A549 treated with AZD9567 at 1 μM for 4 hours (cell line): Measurements from ENCODE around the gene TC2N. TPM values are rescaled to one million over a fixed set of nuclear protein-coding genes. Genes with fewer than 3 reads are reported as not detected.

ENCODE experiments used
- total RNA-seq: library from RNA; stranded (reverse); fragments of 200-300 nt; extraction: Qiagen RNA extraction; gene quantifications from 5 replicates; pipeline ENCODE4 v1.2.3, GENCODE V29; 2022; ENCODE audit not compliant: insufficient read depth

Gene TC2N
- 0.60 to 0.85 TPM (median 0.72 TPM) in 5 replicates for total RNA-seq

DNA sequence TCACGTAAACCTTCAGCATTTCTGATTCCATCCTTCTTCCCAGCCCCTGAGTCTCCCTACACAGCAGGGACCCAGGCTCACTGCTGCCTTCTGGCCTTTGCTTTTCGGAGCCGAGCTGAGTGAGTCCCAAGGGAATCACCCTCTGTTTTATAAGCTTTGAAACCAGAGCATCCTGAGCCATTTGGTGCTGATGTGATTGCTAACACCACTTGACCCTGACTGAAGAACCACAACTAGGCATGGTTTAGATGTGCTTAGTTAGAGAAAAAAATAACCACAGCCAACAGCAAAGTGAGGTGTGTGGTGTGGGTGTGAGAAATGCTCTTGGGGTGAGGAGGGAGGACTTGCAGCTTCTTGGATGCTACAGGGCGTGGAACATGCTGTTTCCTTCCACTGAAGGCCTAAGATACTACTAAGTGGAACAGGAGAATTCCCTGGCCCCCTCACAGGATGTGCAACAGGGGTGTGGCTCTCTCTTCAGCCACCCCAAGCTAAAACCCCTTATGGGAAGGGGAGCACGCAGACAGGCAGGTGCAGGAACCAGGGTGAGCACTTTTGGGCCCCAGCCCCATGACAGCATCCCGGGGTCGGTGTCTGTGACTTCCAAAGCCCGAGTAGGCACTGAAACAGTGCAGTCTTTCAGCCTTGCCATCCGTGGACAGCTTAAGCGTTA is at the start of gene TC2N:
Gene TC2N (minus strand): TSS at position 221 of the 673 bp plus-strand sequence. CDS start 53,767 bp downstream, outside the sequence.

DNA sequence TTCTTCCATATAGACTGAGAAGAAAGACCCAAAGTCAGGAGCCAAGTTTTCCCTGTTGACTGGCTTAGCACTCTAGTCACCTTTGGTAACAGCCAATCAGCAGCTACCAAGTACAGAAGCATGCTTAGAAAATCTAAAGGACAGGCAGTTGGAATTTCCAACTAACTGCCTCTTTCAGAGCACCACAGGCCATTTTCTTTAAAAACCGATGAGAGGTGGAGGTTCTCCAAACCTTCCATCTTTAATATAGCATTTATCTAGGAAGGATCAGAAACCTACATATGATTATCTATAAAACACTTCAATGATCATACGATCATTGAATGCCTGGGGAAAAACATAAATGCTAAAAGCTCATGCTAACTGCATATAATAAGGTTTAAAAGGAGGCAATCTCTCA is 135.3 kb downstream of the TC2N start, which contains the start of gene CATSPERB:
Gene CATSPERB (minus strand): TSS at position 101 of the 400 bp plus-strand sequence. CDS start 2,607 bp downstream, outside the sequence.

Other genes with a start within 250 kb of the TC2N start
- gene CATSPERB, start 135.4 kb downstream of the TC2N start, total RNA-seq = not detected in 5 replicates
- 3.6 to 5.3 TPM (median 4.4 TPM) in 5 replicates for gene FBLN5, start 80.2 kb upstream of the TC2N start, total RNA-seq
- 6.1 to 9.7 TPM (median 9.3 TPM) in 5 replicates for gene TRIP11, start 172.5 kb upstream of the TC2N start, total RNA-seq
- gene ATXN3, start 239.0 kb upstream of the TC2N start, total RNA-seq = 19.4 to 41.0 TPM (median 25.6 TPM) in 5 replicates